Measurements from ENCODE around the gene RECQL5.

DNA sequence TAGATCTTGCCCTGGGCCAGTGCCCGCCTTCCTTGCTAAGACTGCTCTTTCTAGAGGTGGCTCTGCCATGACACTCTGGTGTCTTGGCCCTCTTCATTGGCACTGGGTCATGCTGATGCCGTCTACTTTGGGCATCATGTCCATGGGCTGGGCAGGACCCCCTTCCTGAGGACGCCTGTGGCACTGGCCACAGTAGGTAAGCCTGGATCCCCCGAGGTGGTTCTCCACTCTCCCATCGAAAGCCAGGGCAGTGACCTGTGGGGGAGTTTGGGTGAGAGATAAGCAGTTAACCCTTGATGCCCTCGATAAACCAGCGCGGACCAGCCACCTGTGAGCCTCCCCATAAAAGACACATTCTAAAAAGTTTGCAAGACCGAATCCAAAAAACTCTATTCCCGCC, 34.3 kb upstream of the RECQL5 start:
- TF ChIP-seq CTCF (IDR thresholded peaks at IDR 0.05) (no peak), EZH2 (IDR thresholded peaks at IDR 0.05; ENCODE audit: borderline replicate concordance, insufficient read depth, low read depth, low read length, poor library complexity, severe bottlenecking) (no peak)
